Brain microvascular endothelial cell (primary cell): ENCODE data around the gene FRMD8.

ENCODE experiments used
- DNase-seq: peaks from one replicate; pipeline ENCODE4 v3.0.0-alpha.2; 2020
- H3K27ac ChIP-seq: fragments of 250-450 bp; sonication (Bioruptor Pico); 2 replicates; pipeline ENCODE4 v1.5.1; 2020; ENCODE audit warnings: mild to moderate bottlenecking, moderate library complexity
- H3K27me3 ChIP-seq: fragments of 250-450 bp; sonication (Bioruptor Pico); replicated peaks from 2 replicates; pipeline ENCODE4 v1.5.1; 2020; ENCODE audit warnings: mild to moderate bottlenecking
- H3K36me3 ChIP-seq: fragments of 250-450 bp; sonication (Bioruptor Pico); replicated peaks from 2 replicates; pipeline ENCODE4 v1.5.1; 2020; ENCODE audit warnings: mild to moderate bottlenecking
- H3K4me3 ChIP-seq: 2 replicates; pipeline ENCODE4 v1.5.1; 2011; ENCODE audit warnings: low read depth, mild to moderate bottlenecking, control low read depth, low read length, moderate library complexity
- CTCF ChIP-seq: IDR thresholded peaks from 2 replicates; pipeline ENCODE4 v1.5.1; 2011; ENCODE audit warnings: low read depth, mild to moderate bottlenecking, moderate library complexity, low read length, control low read depth, inconsistent platforms; ENCODE audit errors: missing control alignments
- in situ Hi-C: cut with HindIII; loops from 2 replicates; pipeline ENCODE4 v1.10.0; 2017; ENCODE audit warnings: low sequenced_read_pairs, low pct_ligation_motif_present

Gene FRMD8

GRCh38 chr11:65379698-65380459 is 6.6 kb upstream of the FRMD8 start:
- no peak for DNase-seq
- Histone ChIP-seq H3K27me3 (no peaks in the 10 kb centered on the region), H3K4me3 (no peak overlapping the region), H3K36me3 (no peaks in the 10 kb centered on the region), H3K27ac (no peak overlapping the region)
- in situ Hi-C loops = no loop called here
- TF ChIP-seq CTCF = no peak

GRCh38 chr11:65380460-65381119 is 5.8 kb upstream of the FRMD8 start:
- in situ Hi-C loops = no loop called here
- Histone ChIP-seq H3K27ac (no peak overlapping the region), H3K27me3 (no peaks in the 10 kb centered on the region), H3K36me3 (no peaks in the 10 kb centered on the region), H3K4me3 (no peak overlapping the region)
- no peak for TF ChIP-seq CTCF
- no peak for DNase-seq

GRCh38 chr11:65381716-65382032 is 4.8 kb upstream of the FRMD8 start:
- no peaks in the 10 kb centered on the region for H3K36me3 ChIP-seq
- in situ Hi-C loops = no loop called here

GRCh38 chr11:65382033-65382803 is 4.2 kb upstream of the FRMD8 start, which contains the start of gene SLC25A45:
Gene SLC25A45 (minus strand): TSS chr11:65382646. CDS start chr11:65381951, 695 bp downstream.
- H3K4me3 ChIP-seq = peak within 1 kb of the TSS; percentile 38
- H3K27ac ChIP-seq = peak within 1 kb of the TSS; percentile 95
- TF ChIP-seq CTCF = peak; percentile 84
- no peaks in the 10 kb centered on the region for H3K36me3 ChIP-seq
- in situ Hi-C loops = no loop called here
- no peaks in the 10 kb centered on the region for H3K27me3 ChIP-seq
- peak; percentile 98 for DNase-seq

More at GRCh38 chr11:65381716-65382032, 4.8 kb upstream of the FRMD8 start:
- peak overlapping the region; percentile 38 for H3K4me3 ChIP-seq
- TF ChIP-seq CTCF = no peak
- H3K27ac ChIP-seq = peak overlapping the region; percentile 95
- no peaks in the 10 kb centered on the region for H3K27me3 ChIP-seq
- peak; percentile 68 for DNase-seq

- DNase-seq = no peak
These were observed 3.6 kb upstream of the FRMD8 start for GRCh38 chr11:65382804-65383368.

More at GRCh38 chr11:65382804-65383368, 3.6 kb upstream of the FRMD8 start:
- in situ Hi-C loops = no loop called here
- peak overlapping the region; percentile 95 for H3K27ac ChIP-seq
- TF ChIP-seq CTCF = no peak
- H3K4me3 ChIP-seq = peak overlapping the region; percentile 33
- no peaks in the 10 kb centered on the region for H3K36me3 ChIP-seq
- H3K27me3 ChIP-seq = no peaks in the 10 kb centered on the region
